ENCODE measurements around the gene OXSR1.

DNA sequence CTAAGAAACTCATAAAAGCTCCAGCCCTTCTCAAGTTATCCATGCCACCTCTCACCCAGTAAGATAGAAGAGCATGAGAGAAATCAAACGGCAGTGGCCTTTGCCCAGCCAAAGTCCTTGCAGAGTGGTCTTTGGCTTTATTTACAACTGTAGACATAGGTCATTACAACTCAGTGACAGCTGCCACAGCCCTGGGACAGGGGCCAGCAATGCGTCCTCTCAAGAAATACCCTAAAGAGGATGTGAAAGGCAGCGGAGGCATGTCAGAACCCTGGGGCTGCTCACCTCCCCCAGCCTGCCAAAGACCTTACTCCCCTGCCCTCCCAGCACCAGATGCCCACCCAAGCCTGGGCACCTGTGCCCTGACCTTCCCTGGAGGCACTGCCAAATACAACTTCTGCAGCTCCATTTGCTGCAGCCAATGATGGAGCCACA, 34.7 kb upstream of the OXSR1 start:
- TF ChIP-seq, protein P1, sequence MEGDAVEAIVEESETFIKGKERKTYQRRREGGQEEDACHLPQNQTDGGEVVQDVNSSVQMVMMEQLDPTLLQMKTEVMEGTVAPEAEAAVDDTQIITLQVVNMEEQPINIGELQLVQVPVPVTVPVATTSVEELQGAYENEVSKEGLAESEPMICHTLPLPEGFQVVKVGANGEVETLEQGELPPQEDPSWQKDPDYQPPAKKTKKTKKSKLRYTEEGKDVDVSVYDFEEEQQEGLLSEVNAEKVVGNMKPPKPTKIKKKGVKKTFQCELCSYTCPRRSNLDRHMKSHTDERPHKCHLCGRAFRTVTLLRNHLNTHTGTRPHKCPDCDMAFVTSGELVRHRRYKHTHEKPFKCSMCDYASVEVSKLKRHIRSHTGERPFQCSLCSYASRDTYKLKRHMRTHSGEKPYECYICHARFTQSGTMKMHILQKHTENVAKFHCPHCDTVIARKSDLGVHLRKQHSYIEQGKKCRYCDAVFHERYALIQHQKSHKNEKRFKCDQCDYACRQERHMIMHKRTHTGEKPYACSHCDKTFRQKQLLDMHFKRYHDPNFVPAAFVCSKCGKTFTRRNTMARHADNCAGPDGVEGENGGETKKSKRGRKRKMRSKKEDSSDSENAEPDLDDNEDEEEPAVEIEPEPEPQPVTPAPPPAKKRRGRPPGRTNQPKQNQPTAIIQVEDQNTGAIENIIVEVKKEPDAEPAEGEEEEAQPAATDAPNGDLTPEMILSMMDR (IDR thresholded peaks at IDR 0.05), result no peak
- TF ChIP-seq ZFX (IDR thresholded peaks at IDR 0.05; ENCODE audit: borderline replicate concordance), result no peak

Measured in 22Rv1 (cell line).